CD4-positive, alpha-beta T cell treated with Interleukin-2 at 100 ng/mL for 4 hours (primary cell): ENCODE results near the gene RBM33.
"Not testable (repeated sequence)": the region's sequence is repeated elsewhere in the genome, so short reads cannot be mapped to it uniquely, and the experiment has no call there.

Experiments
- DNase-seq: peaks from one replicate; pipeline ENCODE4 v3.0.0-alpha.2; 2020; ENCODE audit warnings: low spot score

RBM33 gene

DNA sequence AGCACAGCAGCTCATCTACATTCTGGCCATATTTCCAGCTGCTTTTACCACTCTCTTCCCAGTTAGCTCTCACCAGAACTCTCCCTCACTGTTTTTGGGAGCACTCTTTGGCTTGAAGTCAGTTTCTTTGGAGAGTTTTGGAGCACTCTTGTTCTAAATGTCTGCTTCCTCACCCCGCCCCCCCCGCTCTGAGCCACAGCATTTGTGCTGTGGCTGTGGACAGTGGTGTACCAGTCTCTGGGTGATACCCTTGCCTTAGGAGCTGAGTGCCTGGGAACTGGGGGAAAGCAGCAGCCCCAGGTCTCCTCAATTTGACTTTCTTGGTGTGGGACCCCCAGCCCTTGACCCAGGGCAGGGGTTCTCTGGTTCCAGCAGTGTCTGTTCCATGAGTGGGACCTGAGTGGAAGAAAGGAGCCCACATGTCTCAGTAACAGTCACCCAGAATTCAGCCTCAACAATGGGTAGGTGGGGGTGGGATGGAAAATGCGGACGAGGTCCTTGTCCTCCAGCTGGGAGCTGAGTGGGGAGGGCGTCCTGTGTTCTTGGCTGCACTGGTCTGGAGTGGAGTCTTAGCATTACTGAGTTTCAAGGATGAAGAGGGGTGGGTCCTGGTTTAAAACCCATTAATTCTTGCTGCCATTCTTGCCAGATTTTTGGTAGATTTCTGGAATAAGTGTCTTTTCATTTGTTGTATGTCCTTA, 18.0 kb downstream of the RBM33 start:
- no peak for DNase-seq

GRCh38 chr7:155663937-155664336, 19.5 kb downstream of the RBM33 start:
- no peak for DNase-seq

DNA sequence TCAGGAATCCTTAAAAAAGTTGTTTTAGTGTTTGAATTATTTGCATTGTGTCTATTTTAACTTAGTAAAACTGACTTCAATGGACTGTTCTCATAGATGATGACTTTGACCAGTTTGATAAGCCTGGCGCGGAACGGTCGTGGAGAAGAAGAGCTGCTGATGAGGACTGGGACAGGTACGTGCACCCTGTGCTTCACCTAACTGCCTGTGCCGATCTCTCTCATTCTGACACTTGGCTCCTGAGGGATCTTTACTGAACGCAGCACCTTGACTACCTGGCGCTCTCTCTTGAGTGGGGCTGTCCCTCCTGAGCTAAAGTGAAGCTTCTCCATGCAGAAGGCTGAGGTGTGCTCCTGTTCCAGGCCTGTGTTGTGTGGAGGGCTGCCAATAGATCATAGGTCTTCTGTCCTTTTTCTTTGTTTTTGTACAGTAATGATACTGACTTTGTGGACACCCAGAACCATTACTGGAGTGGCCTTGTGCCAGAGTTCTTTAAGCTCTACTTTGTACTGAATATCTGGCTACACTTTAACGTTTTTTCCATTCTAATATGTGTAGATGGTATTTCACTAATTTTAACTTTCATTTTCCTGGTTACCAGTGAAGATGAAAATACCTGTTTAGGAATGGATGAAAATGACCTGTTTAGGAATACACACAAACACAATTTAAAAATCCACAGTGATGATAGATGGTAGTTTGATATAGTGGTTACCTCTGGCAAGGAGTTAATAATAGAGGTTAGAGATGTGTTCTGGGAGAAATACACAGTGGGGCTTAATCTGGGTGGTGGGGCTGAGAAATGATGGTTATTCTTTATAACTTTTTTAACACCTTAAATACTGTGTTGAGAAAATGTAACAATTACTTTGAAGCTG, 20.9 kb downstream of the RBM33 start:
- DNase-seq, result no peak

DNA sequence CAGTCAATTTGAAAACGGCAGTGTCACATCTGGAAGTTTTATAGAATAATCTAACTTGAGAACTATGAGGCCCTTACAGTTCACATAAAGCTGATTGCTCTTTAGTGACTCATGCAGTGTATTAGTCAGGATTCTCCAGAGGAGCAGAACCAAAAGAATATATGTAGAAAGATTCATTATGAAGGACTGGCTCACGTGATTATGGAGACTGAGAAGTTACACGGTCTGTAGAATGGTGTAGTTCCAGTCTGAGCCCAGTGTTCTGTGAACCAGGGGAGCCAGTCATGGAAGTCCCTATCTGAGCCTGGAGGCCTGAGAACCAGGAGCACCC, 21.5 kb downstream of the RBM33 start:
- DNase-seq, result peak; percentile 16

- no peak for DNase-seq
These were observed 22.9 kb downstream of the RBM33 start for GRCh38 chr7:155667241-155667829.

DNA sequence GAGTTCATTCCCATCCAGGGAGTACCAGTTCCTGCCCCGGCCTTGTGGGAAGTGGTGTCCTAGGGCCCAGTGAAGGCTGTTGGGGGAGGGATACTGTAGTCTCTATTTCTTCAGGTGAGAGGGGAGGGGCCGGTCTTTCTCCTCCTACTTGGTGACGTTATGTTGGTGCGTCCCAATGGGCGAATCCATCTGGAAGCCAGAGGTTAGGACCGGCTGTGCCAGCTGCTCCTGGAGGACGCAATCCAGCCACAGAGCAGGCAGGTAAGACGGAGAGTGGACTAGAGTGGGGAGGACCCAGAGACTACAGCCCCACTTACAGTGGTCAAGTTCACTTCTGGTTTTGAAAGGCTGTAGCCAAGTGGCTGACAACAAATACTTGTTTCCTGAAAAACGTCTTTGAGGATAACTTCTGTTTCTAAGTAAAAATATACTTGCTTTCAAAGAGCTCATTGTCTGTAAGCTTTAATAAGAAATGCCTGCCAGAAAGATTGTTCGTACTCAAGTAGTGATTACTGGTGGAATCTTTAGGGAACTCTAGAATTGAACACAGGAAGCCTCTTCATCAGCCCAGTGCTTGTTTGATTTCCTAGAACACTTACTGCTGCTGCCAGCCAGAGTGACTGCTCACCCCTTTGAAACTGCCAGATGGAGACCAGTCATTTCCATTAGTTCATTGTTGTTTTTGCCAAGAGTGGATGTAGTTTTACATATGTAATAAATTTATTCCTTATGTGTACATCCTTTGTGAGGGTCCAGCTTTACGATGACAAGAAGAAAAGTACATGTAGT, 25.4 kb downstream of the RBM33 start:
- no peak for DNase-seq

DNA sequence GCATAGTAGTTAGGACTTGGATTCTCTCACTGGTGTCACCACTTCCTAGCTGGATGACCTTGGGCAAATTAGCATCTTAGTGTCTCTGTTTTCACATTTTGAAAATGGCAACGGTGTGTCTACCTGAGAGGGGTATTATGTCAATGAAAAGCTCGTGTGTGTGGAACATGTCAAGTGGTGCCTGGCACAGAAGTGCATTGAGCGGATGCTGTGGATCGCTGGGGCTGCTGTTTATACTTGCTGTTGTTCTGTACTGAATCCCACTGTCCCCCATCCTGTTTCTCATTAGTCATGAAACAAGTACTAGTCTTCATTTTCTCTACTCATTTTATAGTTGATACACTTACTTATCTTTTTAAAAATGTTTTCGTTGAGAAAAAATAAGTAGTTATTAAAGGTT, 26.1 kb downstream of the RBM33 start:
- DNase-seq, result no peak

GRCh38 chr7:155674556-155674955, 30.1 kb downstream of the RBM33 start:
- DNase-seq, result no peak

DNA sequence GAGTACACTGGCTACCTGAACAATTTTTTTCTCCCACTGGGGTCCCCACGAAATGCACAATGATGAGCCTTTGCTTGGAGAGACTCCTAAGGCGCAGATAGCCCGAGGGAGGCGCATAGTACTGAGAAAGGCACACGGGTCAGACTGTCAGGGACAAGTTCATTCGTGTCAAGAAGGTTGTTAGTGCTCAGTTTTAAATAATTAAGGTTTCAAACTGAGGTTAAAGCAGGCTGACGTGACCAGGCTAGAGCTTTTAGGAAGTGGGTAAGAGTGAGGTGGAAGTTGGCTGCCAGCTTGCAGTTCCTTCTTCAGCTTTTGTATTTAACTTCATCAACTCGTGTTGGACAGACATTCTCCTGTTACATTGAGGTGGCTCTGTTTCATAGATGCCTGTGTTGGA, 31.6 kb downstream of the RBM33 start:
- DNase-seq, result no peak

- DNase-seq, result no peak
These were observed 33.2 kb downstream of the RBM33 start for GRCh38 chr7:155677688-155678087.

- DNase-seq, result no peak
These were observed 35.7 kb downstream of the RBM33 start for GRCh38 chr7:155680124-155680523.

DNA sequence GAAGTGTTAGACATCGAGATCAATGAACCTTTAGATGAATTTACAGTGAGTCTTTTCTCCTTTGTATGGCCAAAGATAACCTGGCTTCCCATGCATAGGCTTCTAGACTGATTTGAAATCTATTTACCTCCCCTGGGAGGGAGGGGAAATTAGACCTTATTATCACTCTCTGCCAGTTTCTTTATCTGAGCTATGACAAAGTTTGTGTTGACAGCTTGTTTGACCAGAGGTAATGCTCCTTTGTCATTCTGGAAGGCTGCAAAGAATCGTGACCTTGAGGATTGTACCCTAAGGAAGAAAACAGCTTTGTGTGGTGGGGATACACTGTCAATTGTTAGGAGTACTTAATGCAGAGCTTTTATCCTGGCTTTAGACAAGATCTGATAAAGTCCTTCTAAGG, 36.4 kb downstream of the RBM33 start:
- DNase-seq, result no peak

DNA sequence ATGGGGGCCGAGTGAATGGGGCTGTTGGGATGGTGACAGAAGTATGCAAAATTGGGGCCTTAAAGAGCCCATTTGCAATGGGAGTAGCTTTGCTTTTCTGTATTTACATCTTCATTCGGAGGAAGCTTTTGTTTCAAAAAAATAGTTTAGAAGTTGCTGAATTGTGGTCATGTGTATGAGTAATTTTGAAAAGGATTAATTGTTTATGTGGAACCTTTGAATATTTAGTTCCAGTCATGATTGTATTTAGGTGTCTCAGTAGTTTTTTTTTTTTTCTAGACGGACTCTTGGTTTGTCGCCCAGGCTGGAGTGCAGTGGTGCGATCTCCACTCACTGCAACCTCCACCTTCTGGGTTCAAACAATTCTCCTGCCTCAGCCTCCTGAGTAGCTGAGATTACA, 37.2 kb downstream of the RBM33 start:
- no peak for DNase-seq

DNA sequence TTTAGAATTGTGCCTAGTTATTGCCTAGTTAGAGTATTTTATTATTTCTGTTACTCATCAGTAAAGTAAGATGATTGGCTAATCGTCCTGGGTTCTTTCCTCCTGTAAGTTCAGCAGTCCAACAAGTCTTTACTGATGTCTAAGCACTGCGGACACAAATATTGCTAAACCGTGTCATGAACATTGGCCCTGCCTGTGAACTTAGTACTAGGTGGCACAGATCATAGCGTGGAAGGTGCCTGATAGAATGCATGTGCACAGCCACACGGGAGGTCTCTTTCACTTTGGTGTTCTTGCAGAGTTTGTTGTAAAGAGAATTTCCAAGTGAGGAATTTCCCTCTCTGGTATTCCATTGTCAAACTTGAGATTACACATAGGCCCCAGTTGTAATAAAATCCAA, 38.0 kb downstream of the RBM33 start:
- DNase-seq, result no peak

GRCh38 chr7:155683098-155683497, 38.6 kb downstream of the RBM33 start:
- DNase-seq, result no peak

GRCh38 chr7:155683714-155684113, 39.3 kb downstream of the RBM33 start:
- DNase-seq, result no peak

DNA sequence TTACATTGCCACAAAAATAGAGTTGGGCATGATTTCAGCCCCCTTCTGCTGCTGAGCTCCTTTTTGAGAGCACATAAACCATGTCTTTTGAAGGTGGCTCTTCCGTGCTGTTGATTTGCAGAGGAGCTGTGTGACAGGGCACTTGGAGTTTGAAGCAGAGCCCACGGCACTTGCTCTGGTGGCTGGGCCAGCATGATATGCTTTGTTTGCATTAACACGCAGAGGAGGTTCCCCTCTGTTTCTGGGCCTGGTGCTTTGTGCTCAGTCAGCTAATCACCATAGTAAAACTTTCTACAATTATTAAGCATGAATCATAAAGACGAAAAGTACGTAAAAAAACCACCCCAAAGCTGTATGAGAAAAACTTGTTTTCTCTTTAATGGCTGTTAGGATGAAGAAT, 40.1 kb downstream of the RBM33 start:
- DNase-seq, result no peak

GRCh38 chr7:155685070-155685790, 40.8 kb downstream of the RBM33 start:
- no peak for DNase-seq

DNA sequence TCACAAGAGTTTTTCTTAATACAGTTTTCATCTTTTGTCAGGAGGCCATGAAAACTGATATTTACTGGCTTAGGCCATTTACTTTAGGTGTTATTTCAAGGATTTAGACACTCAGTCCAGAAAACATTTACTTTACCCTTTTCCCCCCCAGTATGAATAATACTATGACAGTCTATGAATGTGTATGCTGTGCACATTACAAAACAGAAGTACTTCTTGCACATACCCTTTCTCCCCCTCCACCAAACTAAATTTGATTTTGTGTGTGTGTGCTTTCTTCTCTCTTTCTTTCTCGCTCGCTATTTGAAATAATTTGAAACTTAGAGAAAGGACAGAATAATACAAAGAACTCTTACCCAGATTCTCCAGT, 41.3 kb downstream of the RBM33 start:
- no peak for DNase-seq

- not testable (repeated sequence) for DNase-seq
These were observed 42.3 kb downstream of the RBM33 start for GRCh38 chr7:155686620-155687324.

GRCh38 chr7:155688237-155688636, 43.8 kb downstream of the RBM33 start:
- not testable (repeated sequence) for DNase-seq
